Embryonic facial prominence (tissue), 1 donor: ENCODE data around the gene MYH9.
"Not testable (repeated sequence)": the region's sequence is repeated elsewhere in the genome, so short reads cannot be mapped to it uniquely, and the experiment has no call there.

ENCODE experiments used
- DNase-seq: peaks from one replicate; pipeline ENCODE4 v3.0.0-alpha.2; 2016; ENCODE audit errors: extremely low spot score

Gene MYH9

DNA sequence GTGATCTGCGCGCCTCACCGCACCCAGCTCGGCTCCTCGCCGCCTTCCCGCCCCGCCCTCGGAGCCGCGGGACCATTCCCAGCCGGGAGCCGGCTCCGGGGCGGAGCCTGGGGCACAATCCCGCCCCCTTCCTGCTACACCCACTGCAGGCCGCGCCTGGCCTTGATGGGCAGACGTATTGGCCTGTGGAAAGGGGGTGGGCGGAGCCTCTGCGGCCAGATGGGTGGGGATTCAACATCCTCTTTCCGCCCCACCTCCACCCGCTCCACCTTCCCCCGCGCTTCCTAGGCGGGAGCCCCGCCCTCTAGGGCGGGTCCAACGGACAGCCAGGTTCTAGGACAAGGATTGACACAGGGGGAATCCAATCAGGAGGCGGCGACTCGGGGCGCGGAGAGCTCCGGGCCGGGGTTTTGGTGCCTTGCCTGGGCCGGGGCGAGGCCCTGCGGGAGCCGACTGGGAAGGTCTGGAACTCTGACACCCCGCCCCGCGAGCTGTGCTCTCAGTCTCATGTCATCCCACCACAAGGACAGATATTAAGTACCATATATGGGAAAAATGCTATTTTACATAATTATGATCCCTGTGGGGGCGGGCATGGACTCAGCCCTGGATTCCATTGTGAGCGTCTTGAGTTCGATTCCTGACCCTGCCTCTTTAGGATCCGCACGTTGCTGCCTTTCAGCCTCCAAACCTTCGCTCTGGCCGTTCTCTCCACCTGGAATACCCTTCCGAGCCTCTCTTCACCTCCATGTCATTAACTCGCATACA is at the start of gene MYH9:
Gene MYH9, minus strand, starts transcription at position 9 of the 768 bp plus-strand sequence. CDS start 38,731 bp downstream, outside the sequence.
- DNase-seq = peak; percentile 99

DNA sequence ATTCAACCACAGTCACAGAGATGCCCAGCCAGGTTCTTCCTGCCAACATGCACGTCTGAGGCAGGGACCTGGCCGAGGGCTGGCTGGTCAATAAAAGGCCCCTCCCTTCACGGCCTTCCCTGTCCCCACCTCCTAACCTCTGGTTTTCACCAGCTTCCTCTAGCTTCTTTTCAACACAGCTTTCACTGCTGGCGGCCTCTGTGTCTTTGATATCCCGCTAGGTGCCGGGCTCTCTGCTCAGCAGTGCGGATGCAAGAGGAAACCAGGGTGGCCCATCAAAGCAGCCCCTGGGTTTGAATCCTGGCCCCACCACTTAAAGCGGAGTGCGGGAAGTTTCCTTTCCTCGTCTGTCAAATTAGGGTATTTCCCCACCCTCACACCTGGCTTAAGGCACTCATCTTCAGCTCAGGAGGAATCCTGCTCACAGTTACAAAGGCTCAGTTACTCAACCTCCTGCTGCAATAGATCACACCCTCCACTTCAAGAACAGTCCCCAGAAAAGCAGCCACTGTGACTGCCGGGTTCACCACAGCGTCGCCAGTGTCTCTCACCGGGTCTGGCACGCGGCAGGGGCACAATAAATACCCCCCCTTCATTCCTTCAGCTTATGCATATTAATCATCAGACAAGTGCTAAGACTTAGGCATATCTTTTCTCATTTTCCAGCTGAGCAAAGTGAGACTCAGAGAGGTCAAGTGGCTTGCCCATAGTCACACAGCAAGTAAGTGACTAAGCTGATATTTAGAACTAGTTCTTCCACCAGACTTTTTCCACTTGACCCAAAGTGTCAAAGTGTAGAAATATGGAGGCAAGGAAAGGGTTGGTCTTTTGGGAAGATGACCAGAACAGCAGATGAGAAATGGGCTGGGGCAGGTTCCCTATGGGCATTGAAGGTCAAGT is 48.0 kb upstream of the MYH9 start:
- DNase-seq = no peak

DNA sequence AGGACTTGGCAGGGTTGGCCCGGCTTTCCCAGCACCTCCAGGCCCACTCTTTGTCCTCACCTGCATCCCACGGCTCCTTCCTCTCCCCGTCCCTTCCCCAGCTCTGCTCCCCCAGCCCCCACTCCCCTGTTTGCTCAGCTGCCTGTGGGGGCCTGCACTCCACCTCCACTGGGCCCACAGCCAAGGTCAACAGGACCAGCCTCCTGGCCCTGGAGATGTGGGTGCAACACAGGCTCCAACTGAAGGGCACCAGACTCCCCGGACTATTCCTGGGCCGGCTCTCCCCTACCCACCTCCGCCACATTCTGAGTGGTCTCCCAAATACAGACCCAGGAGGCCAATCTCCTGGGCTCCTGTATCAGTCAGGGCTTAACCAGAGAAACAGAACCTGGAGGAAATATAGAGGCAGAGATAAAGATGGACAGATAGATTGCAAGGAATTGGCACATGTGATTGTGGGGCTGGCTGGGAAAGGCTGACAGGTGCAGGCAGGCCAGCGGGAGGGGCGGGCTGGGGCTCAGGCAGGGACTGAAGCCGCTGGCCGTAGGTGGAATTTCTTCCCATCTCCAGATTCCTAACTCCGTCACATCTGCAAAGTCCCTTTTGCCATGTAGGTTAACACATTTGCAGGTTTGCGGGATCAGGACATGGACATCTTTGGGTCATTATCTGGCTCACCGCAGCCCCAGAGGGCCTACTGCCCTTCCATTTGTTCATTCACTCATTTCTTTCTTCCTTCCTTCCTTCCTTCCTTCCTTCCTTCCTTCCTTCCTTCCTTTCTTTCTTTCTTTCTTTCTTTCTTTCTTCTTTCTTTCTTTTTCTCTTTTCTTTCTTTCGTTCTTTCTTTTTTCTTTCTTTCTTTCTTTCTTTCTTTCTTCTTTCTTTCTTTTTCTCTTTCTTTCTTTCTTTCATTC is 45.8 kb upstream of the MYH9 start:
- no peak for DNase-seq

DNA sequence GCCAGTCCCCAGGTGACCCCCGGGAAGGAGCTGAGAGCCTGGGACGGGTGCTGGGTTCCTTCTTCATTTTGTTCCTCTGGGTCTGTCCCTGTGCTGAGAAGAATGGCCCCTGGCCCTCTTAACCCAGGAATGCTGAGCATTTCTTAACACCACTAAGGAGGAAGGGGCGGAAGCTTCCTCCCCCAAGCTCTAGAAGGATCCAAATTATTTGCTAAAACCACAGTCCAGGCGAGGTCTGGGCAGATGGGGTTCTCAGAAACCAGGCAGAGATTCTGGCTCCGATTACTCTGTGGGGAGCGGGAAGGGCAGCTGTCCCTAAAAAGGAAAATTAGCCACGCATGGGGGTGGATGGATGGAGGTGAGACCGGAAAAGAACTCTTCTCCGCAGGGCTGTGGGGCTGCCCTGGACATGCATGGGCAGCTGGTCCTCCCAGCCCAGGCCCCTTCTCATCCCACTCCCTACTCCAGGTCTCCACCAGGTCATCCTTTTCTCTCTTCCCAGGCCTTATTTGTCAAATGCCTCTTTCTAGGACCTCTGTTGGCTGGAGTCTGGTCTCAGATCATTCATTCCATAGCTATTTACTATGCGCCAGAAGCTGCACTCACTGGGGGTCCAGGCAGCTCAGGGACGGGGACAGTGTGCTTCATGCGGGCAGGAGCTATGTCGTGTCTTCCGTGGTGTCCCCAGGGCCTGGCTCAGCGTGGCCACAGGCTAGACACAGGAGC is 45.0 kb upstream of the MYH9 start:
- DNase-seq = no peak

DNA sequence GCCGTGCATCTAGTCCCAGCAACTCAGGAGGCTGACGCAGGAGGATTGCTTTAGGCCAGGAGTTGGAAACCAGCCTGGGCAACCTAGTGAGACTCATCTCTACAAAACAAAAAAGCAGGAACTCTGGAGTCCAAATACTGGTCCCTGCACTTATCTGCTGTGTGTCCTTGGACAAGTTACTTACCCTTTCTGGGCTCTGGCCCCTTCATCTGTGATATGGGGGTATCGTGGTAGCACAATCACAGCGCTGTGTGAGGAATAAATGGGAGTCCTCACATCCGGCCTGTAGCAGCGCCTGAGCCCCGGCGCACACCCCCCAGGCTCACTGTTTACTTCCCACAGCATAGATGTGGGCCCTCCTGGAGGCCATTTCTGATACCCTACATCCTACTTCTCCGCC is 44.2 kb upstream of the MYH9 start:
- DNase-seq = no peak

DNA sequence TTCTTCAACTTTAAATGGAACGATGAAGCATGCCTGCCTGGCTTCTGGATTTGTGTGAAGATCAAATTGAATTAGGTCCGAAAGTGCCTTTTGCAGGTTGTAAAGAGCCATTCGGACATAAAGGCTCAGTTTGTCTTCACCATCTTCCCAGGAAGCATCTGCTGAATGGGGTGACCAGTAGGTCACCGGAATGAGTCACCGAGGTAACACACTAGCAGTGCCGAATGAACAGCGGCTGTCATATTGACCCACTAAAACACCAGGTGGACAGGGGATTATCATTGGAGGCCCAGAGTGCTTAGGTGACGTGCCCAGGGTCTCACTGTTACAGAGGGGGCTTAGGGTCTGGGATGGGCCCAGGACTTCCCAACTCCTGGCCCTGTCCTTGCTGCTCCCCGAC is 43.1 kb upstream of the MYH9 start:
- DNase-seq = no peak

DNA sequence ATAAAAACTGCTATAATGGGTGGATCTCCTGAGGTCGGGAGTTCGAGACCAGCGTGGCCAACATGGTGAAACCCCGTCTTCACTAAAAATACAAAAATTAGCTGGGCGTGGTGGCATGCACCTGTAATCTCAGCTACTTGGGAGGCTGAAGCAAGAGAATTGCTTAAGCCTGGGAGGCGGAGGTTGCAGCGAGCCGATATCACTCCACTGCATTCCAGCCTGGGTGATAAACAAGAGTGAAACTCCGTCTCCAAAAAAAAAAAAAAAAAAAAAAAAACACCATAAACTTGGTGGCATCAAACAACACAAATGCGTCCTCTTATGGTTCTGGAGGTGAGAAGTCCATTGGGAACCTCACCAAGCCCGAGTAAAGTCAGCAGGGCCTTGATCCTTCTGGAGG is 40.2 kb upstream of the MYH9 start:
- not testable (repeated sequence) for DNase-seq

DNA sequence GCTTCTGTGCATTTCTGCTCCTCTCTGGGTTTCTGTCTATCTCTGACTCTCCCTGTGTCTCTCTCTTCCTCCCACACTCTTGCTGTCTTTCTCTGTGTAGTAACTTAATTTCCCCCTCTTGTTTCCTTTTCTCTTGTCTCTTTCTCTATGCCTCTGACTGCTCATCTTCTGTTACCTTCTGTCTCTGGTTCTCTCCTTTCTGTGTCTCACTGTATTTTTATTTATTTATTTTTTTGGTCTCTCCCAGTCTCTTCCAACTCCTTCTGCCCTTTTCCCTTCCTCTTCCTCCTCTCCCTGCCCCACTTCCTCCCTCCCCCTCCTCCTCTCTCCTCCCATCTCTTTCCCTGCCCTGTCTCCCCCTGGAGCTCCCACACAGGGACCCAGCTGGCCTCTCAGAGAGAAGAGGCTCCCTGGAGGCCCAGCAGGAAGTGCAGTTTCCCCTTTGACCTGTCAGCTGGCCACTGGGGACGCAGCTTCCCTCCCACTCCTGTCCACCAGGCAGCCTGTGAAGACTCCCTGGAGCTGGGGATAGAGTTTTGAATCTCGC is 38.3 kb upstream of the MYH9 start:
- no peak for DNase-seq

DNA sequence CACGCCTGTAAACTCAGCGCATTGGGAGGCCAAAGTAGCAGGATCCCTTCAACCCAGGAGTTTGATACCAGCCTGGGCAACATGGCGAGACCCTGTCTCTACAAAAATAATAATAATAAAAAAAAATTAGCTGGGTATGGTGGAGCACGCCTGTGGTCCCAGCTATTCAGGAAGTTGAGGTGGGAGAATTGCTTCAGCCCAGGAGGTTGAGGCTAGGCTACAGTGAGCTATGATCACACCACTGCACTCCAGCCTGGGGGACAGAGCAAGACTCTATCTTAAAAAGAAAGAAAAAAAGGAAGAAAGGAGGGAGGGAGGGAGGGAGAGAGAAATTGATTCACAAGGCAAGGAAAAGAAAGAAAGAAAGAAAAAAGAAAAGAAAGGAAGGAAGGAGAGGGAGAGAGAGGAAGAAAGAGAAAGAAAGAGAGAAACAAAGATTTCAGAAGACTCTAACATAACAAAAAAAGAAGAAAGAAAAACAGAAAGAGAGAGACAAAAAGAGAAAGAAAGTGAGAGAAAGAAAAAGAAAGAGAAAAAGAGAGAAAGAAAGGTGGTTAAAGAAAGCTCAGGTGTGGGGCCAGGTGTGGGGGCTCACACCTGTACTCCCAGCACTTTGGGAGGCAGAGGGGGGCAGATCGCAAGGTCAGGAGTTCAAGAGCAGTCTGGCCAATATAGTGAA is 37.3 kb upstream of the MYH9 start:
- no peak for DNase-seq

DNA sequence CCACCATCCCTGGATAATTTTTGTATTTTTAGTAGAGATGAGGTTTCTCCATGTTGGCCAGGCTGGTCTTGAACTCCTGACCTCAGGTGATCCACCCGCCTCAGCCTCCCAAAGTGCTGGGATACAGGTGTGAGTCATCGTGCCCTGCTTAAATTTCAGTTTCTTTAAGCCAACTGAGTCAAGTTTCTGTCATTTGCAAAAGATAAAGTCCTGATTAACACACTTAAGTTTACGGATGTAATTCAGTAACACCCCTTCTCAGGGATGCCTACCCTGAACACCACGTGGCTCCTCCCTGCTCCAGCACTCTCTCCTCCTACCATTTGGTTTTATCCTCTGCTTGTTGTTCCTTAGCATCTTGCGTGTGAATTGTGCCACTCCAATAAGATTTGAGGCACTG is 36.7 kb upstream of the MYH9 start:
- DNase-seq = not testable (repeated sequence)

DNA sequence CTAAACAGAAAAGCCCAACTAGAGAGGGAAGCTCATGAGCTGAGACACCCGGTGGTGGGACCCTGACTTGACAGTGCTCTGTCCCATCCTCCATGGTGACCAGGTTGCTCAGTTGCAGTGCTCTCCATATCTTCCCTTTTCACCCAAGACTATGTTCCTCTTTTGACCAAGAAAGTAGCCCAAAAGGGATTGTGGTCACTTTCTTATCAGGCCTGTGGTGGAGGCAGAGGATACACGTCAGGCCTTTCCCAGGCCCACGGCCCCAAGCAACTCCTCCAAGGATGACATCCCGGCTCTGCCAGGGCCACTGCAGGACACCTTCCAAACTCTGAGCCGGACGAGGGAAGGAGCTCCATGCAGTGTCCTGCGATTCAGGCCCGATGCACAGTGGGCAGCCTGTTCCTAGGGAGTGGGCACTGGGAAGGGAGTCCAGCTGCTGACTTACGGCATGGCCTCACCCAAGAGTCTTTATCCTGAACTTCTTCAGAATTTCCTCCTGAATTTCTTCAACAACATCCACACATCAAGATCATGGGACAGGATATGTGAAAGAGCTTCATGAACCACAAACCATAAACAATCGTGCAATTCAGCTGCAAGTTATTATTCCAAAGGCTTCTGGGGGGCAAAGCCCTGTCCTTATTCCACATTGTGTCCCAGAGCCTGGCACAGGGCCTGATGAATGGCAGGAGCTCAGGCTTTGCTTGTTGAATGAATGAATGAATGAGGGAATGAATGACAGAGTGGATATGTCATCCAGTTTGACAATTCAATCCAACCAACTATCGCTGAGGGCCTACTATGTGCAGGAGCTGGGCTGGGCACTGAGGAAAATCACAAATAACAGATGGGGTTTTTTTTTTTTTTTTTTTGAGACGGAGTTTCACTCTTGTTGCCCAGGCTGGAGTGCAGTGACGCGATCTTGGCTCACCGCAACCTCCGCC is 36.0 kb upstream of the MYH9 start:
- no peak for DNase-seq

DNA sequence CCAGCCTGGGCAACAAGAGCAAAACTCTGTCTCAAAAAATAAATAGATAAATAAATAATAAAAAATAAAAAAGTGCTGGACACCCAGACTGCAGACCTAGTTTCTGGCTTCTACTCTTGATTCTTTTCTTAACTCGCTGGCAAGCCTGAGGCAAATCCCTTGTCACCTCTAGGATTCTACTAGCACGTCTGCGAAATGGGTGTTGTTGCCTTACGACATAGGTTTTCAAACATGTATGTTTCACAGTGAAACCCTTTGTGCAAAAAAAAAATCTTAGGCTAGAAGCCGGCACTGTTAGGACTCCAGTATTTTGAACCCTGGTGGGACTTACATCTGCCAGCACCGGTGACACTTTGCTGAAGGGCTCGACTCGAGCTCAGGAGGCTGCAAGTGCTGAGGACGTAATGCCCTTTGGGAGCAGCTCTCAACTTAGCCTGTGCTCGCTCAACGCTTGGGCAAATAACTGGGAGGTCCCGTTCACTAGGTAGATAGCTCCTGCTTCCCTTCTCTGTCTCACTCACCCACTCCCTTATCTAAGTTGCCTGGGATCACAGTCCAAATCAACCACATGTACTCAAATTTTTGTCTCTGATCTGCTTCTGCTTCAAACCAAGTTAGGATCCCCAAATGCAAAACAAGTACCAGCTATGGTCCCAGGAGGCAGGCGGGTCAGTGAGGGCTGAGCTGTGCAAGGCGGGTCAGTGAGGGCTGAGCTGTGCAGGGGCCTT is 34.7 kb upstream of the MYH9 start:
- no peak for DNase-seq

DNA sequence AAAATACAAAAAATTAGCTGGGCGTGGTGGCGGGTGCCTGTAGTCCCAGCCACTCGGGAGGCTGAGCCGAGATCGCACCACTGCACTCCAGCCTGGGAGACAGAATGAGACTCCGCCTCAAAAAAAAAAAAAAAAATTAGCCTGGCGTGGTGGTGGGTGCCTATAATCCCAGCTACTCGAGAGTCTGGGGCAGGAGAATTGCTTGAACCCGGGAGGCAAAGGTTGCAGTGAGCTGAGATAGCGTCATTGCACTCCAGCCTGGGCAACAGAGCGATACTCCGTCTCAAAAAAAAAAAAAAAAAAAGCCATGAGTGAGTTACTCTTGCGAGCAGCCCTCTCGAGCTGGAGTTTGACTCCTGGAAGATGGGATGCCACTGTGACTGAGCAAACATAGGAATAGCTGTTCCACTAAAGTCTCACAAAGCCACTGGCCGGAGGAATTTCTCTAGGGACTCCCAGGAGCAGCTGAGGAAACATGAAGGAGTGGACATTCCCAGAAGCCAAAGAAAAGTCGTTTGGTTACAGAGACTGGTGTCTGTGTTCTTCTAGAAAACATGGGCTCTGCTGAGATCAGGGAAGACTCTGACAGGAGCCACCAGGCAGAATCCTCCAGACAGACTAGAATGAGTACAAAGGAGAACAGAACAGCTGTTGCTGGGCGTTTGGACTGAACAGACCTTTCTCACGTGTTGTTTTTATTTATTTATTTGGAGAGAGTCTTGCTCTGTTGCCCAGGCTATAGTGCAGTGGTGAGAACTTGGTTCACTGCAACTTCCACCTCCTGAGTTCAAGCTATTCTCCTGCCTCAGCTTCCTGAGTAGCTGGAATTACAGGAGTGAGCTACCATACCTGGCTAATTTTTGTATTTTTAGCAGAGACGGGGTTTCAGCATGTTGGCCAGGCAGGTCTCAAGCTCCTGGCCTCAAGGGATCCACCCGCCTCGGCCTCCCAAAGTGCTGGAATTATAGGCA is 32.4 kb upstream of the MYH9 start:
- no peak for DNase-seq

DNA sequence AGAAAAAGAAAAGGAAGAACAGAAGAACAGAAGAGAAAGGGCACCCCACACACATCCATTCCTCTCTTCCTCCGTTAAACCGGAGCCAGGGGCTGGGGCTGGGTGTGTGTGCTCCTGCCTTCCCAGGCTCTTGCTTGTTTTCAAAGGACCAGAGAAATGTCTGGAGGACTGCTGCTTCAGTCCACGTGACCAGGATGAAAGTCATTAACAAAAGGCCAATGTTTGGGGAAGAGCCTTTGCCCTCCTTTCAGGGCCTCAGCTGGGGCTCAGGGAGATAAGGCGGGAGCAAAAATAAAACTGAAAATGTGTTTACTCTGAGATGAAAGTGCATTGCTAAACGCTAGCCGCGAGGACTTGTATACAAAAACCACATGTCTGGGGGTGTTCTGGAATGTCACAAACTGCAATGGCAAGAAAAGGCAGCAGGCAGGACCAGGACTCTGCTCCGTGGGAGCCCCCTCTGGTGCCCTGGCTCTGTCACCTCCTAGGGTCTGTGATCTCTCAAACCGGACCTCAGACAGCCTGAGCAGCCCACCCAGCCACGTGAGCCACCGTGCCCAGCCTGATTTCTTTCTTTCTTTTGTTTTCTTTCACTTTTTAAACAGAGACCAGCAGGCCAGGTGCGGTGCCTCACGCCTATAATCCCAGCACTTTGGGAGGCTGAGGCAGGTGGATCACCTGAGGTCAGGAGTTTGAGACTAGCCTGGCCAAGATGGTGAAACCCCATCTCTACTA is 31.6 kb upstream of the MYH9 start:
- DNase-seq = no peak

DNA sequence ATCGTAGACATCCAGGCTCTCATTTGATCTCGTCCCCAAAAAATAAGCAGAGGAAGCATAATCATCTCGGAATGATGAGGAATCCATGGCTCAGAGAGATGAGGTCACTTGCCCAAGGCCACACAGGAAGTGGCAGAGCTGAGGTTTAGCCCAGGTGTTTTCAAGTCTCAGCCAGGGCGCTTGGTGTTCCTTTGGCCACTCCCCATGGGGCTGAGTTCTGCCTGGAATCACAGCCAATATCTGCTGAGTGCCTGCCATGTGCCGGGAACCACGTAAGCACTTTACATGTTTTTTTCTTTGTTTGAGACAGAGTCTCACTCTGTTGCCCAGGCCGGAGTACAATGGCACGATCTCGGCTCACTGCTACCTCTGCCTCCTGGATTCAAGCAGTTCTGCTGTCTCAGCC is 29.5 kb upstream of the MYH9 start:
- no peak for DNase-seq

DNA sequence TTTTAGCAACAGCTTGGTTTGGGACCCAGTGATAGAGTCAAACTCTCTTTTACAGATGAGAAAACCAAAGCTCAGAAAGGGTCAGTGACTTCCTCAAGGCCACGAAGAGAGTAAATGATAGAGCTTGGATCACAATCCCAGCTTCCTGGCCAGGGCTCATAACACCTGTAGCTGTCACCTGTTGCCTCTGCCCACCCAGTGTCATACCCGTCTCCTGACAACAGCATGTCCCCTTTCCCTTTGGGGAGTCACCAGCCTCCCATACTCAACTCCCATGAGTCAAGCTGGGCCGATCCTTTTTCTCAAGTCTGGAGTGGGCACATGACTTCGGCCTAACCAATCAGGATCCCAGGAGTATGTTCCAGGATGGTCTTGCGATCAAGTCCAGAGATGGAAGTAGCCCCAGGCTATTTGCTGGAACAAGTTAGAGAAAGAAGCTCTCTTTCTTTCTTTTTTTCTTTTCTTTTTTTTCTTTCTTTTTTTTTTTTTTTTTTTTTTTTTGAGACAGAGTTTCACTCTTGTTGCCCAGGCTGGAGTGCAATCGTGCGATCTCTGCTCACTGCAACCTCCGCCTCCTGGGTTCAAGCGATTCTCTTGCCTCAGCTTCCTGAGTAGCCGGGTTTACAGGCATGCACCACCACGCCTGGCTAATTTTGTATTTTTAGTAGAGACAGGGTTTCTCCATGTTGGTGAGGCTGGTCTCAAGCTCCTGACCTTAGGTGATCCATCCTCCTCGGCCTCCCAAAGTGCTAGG is 27.8 kb upstream of the MYH9 start:
- DNase-seq = no peak
